ENCODE measurements around the gene ELAVL3.

- TF ChIP-seq CTCF (IDR thresholded peaks at IDR 0.05) (no peak), POLR2A (IDR thresholded peaks at IDR 0.05) (no peak)
Measured at GRCh38 chr19:11479898-11480714, 740 bp downstream of the ELAVL3 start.
